GM23338 (cell line): ENCODE data around the gene CD6. TPM values are rescaled to one million over a fixed set of nuclear protein-coding genes. Genes with fewer than 3 reads are reported as not detected.

ENCODE experiments used
- ATAC-seq: fragments of 200-7000 bp; cut with Tn5 transposase; 3 replicates; pipeline ENCODE4 v1.9.1; 2020
- DNase-seq: peaks from one replicate; pipeline ENCODE4 v3.0.0-alpha.2; 2015; ENCODE audit warnings: low spot score
- H2AFZ ChIP-seq: fragments of 200-600 bp; sonication (generic); 2 replicates; pipeline ENCODE4 v1.8.0; 2016; ENCODE audit warnings: antibody characterized with exemption, mild to moderate bottlenecking, moderate library complexity
- H3F3A ChIP-seq: fragments of 200-600 bp; sonication (generic); replicated peaks from 2 replicates; pipeline ENCODE4 v1.8.0; 2017; ENCODE audit warnings: antibody characterized with exemption, mixed run types, low read depth
- H3K27ac ChIP-seq: fragments of 200-600 bp; sonication (generic); 2 replicates; pipeline ENCODE4 v1.6.1; 2016; ENCODE audit warnings: low read depth
- H3K27me3 ChIP-seq: fragments of 200-600 bp; sonication (generic); 2 replicates; pipeline ENCODE4 v1.8.0; 2016; ENCODE audit warnings: mild to moderate bottlenecking, mixed run types, moderate library complexity; ENCODE audit not compliant: insufficient read depth
- H3K36me3 ChIP-seq: fragments of 200-600 bp; sonication (generic); 2 replicates; pipeline ENCODE4 v1.8.0; 2016; ENCODE audit warnings: mild to moderate bottlenecking; ENCODE audit not compliant: insufficient read depth
- H3K4me1 ChIP-seq: fragments of 200-600 bp; sonication (generic); 2 replicates; pipeline ENCODE4 v1.8.0; 2016; ENCODE audit warnings: mild to moderate bottlenecking, moderate library complexity; ENCODE audit not compliant: insufficient read depth
- H3K4me2 ChIP-seq: fragments of 200-600 bp; sonication (generic); 2 replicates; pipeline ENCODE4 v1.7.1; 2017; ENCODE audit warnings: mixed run types
- H3K4me3 ChIP-seq: fragments of 200-600 bp; sonication (generic); 2 replicates; pipeline ENCODE4 v1.6.1; 2016; ENCODE audit warnings: mixed run types
- H3K79me2 ChIP-seq: fragments of 200-600 bp; sonication (generic); replicated peaks from 2 replicates; pipeline ENCODE4 v1.8.0; 2017; ENCODE audit warnings: mild to moderate bottlenecking; ENCODE audit not compliant: insufficient read depth
- H3K9me2 ChIP-seq: fragments of 200-600 bp; sonication (generic); 2 replicates; pipeline ENCODE4 v1.8.0; 2017; ENCODE audit not compliant: insufficient read depth
- H4K20me1 ChIP-seq: fragments of 200-600 bp; sonication (generic); replicated peaks from 2 replicates; pipeline ENCODE4 v1.8.0; 2017; ENCODE audit warnings: mild to moderate bottlenecking; ENCODE audit not compliant: insufficient read depth
- H3K27ac Mint-ChIP-seq: 2 replicates; pipeline ENCODE4 v1.8.0; 2020; ENCODE audit warnings: inconsistent platforms, mild to moderate bottlenecking, moderate library complexity, mixed read lengths
- H3K27me3 Mint-ChIP-seq: 3 replicates; pipeline ENCODE4 v1.8.0; 2022; ENCODE audit warnings: low read depth, mild to moderate bottlenecking, moderate library complexity, mixed read lengths, inconsistent platforms; ENCODE audit not compliant: insufficient read depth, poor library complexity
- H3K36me3 Mint-ChIP-seq: 3 replicates; pipeline ENCODE4 v1.8.0; 2021; ENCODE audit warnings: low read depth, mild to moderate bottlenecking, inconsistent platforms, moderate library complexity, mixed read lengths
- H3K4me1 Mint-ChIP-seq: 3 replicates; pipeline ENCODE4 v1.8.0; 2020; ENCODE audit warnings: mild to moderate bottlenecking, inconsistent platforms, mixed read lengths
- H3K4me3 Mint-ChIP-seq: 3 replicates; pipeline ENCODE4 v1.8.0; 2021; ENCODE audit warnings: moderate library complexity, mild to moderate bottlenecking, inconsistent platforms, mixed read lengths
- H3K9me3 Mint-ChIP-seq: 3 replicates; pipeline ENCODE4 v1.8.0; 2020; ENCODE audit warnings: moderate library complexity, mild to moderate bottlenecking, inconsistent platforms, mixed read lengths
- CREB1 ChIP-seq: fragments of 250-450 bp; sonication (Bioruptor Pico); IDR thresholded peaks from 2 replicates; pipeline ENCODE4 v1.5.0; 2020; ENCODE audit warnings: low read depth, mild to moderate bottlenecking, moderate library complexity
- EZH2 ChIP-seq: fragments of 200-600 bp; sonication (generic); IDR thresholded peaks from one replicate; pipeline ENCODE4 v1.8.0; 2017; ENCODE audit warnings: antibody characterized with exemption, mild to moderate bottlenecking, low read depth; ENCODE audit not compliant: unreplicated experiment
- EZH2phosphoT487 ChIP-seq: fragments of 200-600 bp; sonication (generic); IDR thresholded peaks from one replicate; pipeline ENCODE4 v1.8.1; 2018; ENCODE audit warnings: antibody characterized with exemption; ENCODE audit not compliant: unreplicated experiment
- POLR2AphosphoS5 ChIP-seq: IDR thresholded peaks from 2 replicates; pipeline ENCODE4 v1.6.1; 2016; ENCODE audit warnings: antibody characterized with exemption, low read depth
- REST ChIP-seq: IDR thresholded peaks from one replicate; pipeline ENCODE4 v1.6.1; 2018; ENCODE audit warnings: antibody characterized with exemption; ENCODE audit not compliant: unreplicated experiment
- STAT1 ChIP-seq: IDR thresholded peaks from one replicate; pipeline ENCODE4 v1.6.1; 2016; ENCODE audit warnings: antibody characterized with exemption; ENCODE audit not compliant: unreplicated experiment
- ZNF114 ChIP-seq: fragments of 250-450 bp; sonication (Bioruptor Pico); IDR thresholded peaks from 2 replicates; pipeline ENCODE4 v1.5.0; 2020; ENCODE audit warnings: mild to moderate bottlenecking, moderate library complexity
- ZNF331 ChIP-seq: fragments of 250-450 bp; sonication (Bioruptor Pico); IDR thresholded peaks from 2 replicates; pipeline ENCODE4 v1.5.0; 2020; ENCODE audit warnings: low read depth, mild to moderate bottlenecking, moderate library complexity
- ZNF462 ChIP-seq: fragments of 250-450 bp; sonication (Bioruptor Pico); IDR thresholded peaks from 2 replicates; pipeline ENCODE4 v1.5.0; 2020; ENCODE audit warnings: mild to moderate bottlenecking, moderate library complexity
- polyA plus RNA-seq: library from polyadenylated mRNA; unstranded; fragments of >200 nt; fragmentation: Nextera tagmentation; extraction: Ambion mirVana; gene quantifications from 2 replicates; pipeline ENCODE4 v1.2.1, GENCODE V29; 2016
- total RNA-seq: library from RNA; depleted of rRNA; stranded (reverse); fragments of >200 nt; shearing (Covaris generic); gene quantifications from 2 replicates; pipeline ENCODE4 v1.2.3, GENCODE V29; 2014
- TF ChIP-seq, protein P1 (sequence below): IDR thresholded peaks from 2 replicates; pipeline ENCODE4 v1.6.1; 2016; ENCODE audit warnings: antibody characterized with exemption

CD6 gene
- total and polyA plus RNA-seq, 2 experiments from 2014 or later: 0.49 TPM; not detected in 1

DNA sequence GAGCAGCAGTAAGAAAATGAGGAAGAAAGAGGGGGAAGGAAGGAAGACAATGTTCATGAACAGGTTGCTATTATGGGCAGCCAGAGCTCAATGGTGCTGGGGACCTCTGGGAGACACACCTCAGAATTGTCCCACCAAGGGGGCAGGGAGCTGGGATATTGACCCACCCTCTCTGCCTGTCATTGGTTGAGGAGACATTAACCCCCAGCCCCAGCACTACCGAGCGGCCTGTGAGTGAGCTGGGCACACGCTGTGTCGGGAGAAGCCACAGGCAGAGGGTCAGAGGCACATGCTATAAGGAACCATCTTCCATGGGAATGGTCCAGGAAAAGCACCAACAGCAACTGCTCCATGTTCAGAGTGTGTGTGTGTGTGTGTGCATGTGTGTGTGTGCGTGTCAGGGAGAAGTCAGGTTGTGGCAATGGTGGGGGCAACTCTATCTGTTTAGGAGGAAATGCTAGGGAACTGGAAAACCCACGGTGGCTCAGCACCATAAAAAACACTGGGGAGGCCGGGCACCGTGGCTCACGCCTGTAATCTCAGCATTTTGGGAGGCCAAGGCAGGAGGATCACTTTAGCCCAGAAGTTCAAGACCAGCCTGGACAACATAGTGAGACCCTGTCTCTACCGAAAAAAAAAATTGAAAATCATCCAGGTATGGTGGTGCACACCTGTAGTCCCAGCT lies 49.2 kb downstream of the CD6 start:
- no peak for ATAC-seq
- H3K79me2 ChIP-seq: no peaks in the 10 kb centered on the region
- no peak for DNase-seq
- H3K9me2 ChIP-seq: no peaks in the 10 kb centered on the region
- H3K4me2 ChIP-seq: no peak overlapping the region
- no peaks in the 10 kb centered on the region for H3K36me3 ChIP-seq
- H3K36me3 Mint-ChIP-seq: no peaks in the 10 kb centered on the region
- H3K4me3 Mint-ChIP-seq: peak overlapping the region; percentile 64; the same call in 1 of the 3 replicates
- no peak overlapping the region for H3K27ac ChIP-seq
- no peak overlapping the region for H3K4me3 ChIP-seq
- peak overlapping the region; percentile 82; the same call in 1 of the 2 replicates for H2AFZ ChIP-seq
- TF ChIP-seq EZH2phosphoT487: no peak
- no peak for TF ChIP-seq REST
- TF ChIP-seq EZH2: no peak
- no peak for TF ChIP-seq ZNF331 (CRISPR knock-in tag)
- no peak for TF ChIP-seq POLR2AphosphoS5
- TF ChIP-seq, protein P1, sequence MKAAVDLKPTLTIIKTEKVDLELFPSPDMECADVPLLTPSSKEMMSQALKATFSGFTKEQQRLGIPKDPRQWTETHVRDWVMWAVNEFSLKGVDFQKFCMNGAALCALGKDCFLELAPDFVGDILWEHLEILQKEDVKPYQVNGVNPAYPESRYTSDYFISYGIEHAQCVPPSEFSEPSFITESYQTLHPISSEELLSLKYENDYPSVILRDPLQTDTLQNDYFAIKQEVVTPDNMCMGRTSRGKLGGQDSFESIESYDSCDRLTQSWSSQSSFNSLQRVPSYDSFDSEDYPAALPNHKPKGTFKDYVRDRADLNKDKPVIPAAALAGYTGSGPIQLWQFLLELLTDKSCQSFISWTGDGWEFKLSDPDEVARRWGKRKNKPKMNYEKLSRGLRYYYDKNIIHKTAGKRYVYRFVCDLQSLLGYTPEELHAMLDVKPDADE: no peak
- no peak for TF ChIP-seq STAT1
- TF ChIP-seq ZNF114 (CRISPR knock-in tag): no peak
- no peak for TF ChIP-seq CREB1
- TF ChIP-seq ZNF462 (CRISPR knock-in tag): no peak
- H3K4me1 Mint-ChIP-seq: peaks cover 19% of the 10 kb centered on the region
- H3F3A ChIP-seq: no peaks in the 10 kb centered on the region
- H3K27ac Mint-ChIP-seq: no peak overlapping the region
- no peaks in the 10 kb centered on the region for H3K9me3 Mint-ChIP-seq
- H3K27me3 ChIP-seq: no peaks in the 10 kb centered on the region
- H4K20me1 ChIP-seq: no peaks in the 10 kb centered on the region
- peaks cover 4% of the 10 kb centered on the region; the same call in 1 of the 2 replicates for H3K4me1 ChIP-seq
- peaks cover 27% of the 10 kb centered on the region for H3K27me3 Mint-ChIP-seq
